HUES64 (cell line): Measurements from ENCODE around the gene PLCB1.

Experiments
- H3K27ac ChIP-seq: 2 replicates; pipeline ENCODE4 v1.7.0; 2013; ENCODE audit warnings: low read depth, low read length, inconsistent platforms
- H3K27me3 ChIP-seq: 2 replicates; pipeline ENCODE4 v1.6.1; 2013; ENCODE audit warnings: mild to moderate bottlenecking, low read length; ENCODE audit not compliant: insufficient read depth
- H3K36me3 ChIP-seq: 2 replicates; pipeline ENCODE4 v1.6.1; 2013; ENCODE audit warnings: mild to moderate bottlenecking, low read length; ENCODE audit not compliant: insufficient read depth
- H3K4me1 ChIP-seq: 2 replicates; pipeline ENCODE4 v1.6.1; 2013; ENCODE audit warnings: mild to moderate bottlenecking, low read length, moderate library complexity; ENCODE audit not compliant: insufficient read depth
- H3K4me3 ChIP-seq: 2 replicates; pipeline ENCODE4 v1.5.1; 2013; ENCODE audit warnings: mild to moderate bottlenecking, low read length, moderate library complexity
- H3K9ac ChIP-seq: 2 replicates; pipeline ENCODE4 v1.6.1; 2013; ENCODE audit warnings: mild to moderate bottlenecking, low read depth, low read length
- H3K9me3 ChIP-seq: 2 replicates; pipeline ENCODE4 v1.6.1; 2013; ENCODE audit warnings: low read depth, low read length; ENCODE audit not compliant: insufficient read depth
- WGBS: fragments of 150-250, 120-280 bp; methylation state at CpG from one replicate; pipeline ENCODE4 v1.1.7; 2013; ENCODE audit warnings: missing lambda C conversion rate; 5-methylcytosine and 5-hydroxymethylcytosine counted together

Gene PLCB1

DNA sequence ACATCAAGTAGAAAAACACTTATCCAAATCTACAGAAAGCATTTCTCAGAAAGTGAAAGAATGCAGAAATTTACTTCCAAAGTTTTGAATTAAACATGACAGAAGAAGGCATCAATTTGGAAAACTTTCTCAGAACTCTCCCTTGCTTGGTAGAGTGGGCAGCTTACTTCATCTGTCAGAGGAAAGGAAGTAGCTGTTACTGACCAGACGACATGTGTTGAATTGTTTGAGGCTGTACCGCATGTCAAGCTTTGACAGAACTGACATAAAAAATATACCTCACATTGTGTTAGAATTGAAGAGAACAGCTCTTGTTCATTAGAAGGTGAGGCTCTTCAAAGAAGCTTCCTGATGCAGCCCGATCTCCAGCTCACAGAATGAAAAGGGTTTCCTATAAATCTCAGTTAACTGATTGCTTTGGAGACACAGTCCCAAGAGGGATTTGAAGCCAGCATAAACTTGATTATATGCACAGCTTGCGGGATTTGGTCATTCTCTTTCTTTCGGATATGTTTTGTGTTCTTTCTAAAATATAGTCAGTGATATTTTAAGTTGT is 190.7 kb downstream of the PLCB1 start:
- Histone ChIP-seq H3K27me3 (no peaks in the 10 kb centered on the region), H3K4me3 (no peak overlapping the region), H3K9ac (no peak overlapping the region), H3K9me3 (no peaks in the 10 kb centered on the region), H3K27ac (no peak overlapping the region), H3K4me1 (no peaks in the 10 kb centered on the region; the same call in 1 of the 2 replicates), H3K36me3 (no peaks in the 10 kb centered on the region)
- WGBS = 92% methylated on average over 4 of the region's 5 CpGs

DNA sequence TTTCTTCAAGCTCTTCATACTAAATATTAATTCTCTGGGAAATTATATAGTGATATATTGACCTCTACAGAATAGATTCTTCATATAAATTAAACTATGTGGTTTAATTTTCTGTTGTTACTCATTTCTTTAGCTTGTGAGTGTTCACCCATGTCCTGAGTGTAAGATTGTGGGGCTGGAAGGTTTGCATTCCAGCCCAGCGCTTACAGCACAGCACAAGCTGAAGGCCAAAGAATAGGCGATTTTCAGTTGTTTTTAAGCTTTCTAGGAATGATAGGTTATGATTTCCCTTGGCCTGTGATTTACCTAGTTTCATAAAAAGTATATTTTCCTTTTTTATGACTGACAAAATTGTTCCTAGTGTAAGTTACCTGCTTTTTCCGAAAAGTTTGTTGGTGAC is 194.1 kb downstream of the PLCB1 start:
- H3K9me3 ChIP-seq = no peaks in the 10 kb centered on the region
- H3K36me3 ChIP-seq = no peaks in the 10 kb centered on the region
- no peak overlapping the region for H3K27ac ChIP-seq
- no peak overlapping the region for H3K9ac ChIP-seq
- H3K4me1 ChIP-seq = no peaks in the 10 kb centered on the region; the same call in 1 of the 2 replicates
- no peak overlapping the region for H3K4me3 ChIP-seq
- 84% methylated on average over 2 of the region's 3 CpGs for WGBS
- H3K27me3 ChIP-seq = no peaks in the 10 kb centered on the region

DNA sequence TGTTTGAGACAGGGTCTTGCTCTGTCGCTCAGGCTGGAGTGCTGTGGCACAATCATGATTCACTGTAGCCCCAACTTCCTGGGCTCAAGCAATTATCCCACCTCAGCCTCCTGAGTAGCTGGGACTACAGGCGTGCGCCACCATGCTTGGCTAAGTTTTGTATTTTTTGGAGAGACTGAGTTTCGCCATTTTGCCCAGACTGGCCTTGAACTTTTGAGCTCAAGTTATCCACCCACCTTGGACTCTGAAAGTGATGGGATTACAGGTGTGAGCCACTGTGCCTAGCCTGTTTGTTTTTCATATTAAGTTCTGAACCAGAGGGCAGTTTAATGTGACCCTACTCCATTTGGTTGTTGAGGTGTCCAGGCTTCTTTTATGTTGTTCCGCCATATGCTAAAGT is 194.8 kb downstream of the PLCB1 start:
- Histone ChIP-seq H3K27ac (no peak overlapping the region), H3K27me3 (no peaks in the 10 kb centered on the region), H3K9me3 (no peaks in the 10 kb centered on the region), H3K36me3 (no peaks in the 10 kb centered on the region), H3K4me1 (no peaks in the 10 kb centered on the region; the same call in 1 of the 2 replicates), H3K4me3 (no peak overlapping the region), H3K9ac (no peak overlapping the region)
- 96% methylated on average over 5 of the region's 5 CpGs for WGBS

DNA sequence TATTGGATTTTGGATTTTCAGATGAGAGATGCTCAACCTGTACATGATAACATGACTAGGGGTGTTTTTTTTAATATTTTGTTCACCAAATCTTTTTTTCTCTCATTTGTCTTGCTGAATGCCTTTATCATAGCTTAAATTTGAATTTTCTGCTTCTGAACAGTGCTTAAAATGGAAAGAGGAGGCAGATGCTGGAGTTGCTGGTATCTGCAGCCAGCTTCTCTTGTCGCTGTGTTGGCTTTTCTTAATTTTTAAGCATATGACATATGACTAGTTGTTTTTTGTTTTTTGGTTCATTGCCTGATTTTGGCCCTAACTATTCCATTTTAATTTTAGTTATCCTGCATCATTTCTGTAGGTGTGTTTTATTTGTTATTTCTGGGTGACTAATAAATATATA is 196.1 kb downstream of the PLCB1 start:
- H3K27me3 ChIP-seq = no peaks in the 10 kb centered on the region
- WGBS = 100% methylated on average over 1 of the region's 1 CpG
- no peaks in the 10 kb centered on the region; the same call in 1 of the 2 replicates for H3K4me1 ChIP-seq

DNA sequence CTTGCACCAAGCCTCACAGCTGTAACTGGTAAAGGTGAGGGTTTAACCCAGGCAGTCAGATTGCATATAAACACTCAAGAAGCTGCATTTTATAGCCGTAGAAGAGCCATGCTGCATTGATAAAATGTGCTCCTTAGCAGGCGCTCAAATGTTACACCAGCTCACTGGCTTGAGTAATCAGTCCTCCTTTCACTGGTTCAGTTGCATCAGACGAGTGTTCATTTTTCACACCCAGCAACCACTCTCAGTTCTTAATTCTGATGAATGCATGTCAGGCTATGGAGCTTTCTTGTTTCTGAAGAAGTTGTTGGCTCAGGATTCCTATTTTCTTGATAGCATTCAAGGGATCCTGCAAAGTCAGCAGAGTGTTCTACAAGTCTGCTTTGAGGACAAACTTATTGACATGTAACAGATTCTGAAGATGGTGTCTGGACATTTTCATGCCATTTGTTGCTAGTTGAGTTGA is 198.3 kb downstream of the PLCB1 start:
- H3K27me3 ChIP-seq = no peaks in the 10 kb centered on the region
- WGBS = 90% methylated on average over 3 of the region's 3 CpGs
- no peaks in the 10 kb centered on the region for H3K36me3 ChIP-seq
- no peak overlapping the region for H3K9ac ChIP-seq
- H3K4me1 ChIP-seq = no peaks in the 10 kb centered on the region; the same call in 1 of the 2 replicates
- no peaks in the 10 kb centered on the region for H3K9me3 ChIP-seq
- H3K4me3 ChIP-seq = no peak overlapping the region
- H3K27ac ChIP-seq = no peak overlapping the region

More for the DNA sequence above, 196.1 kb downstream of the PLCB1 start:
- H3K9ac ChIP-seq = no peak overlapping the region
- no peaks in the 10 kb centered on the region for H3K9me3 ChIP-seq
- H3K4me3 ChIP-seq = no peak overlapping the region
- no peak overlapping the region for H3K27ac ChIP-seq
- H3K36me3 ChIP-seq = no peaks in the 10 kb centered on the region

DNA sequence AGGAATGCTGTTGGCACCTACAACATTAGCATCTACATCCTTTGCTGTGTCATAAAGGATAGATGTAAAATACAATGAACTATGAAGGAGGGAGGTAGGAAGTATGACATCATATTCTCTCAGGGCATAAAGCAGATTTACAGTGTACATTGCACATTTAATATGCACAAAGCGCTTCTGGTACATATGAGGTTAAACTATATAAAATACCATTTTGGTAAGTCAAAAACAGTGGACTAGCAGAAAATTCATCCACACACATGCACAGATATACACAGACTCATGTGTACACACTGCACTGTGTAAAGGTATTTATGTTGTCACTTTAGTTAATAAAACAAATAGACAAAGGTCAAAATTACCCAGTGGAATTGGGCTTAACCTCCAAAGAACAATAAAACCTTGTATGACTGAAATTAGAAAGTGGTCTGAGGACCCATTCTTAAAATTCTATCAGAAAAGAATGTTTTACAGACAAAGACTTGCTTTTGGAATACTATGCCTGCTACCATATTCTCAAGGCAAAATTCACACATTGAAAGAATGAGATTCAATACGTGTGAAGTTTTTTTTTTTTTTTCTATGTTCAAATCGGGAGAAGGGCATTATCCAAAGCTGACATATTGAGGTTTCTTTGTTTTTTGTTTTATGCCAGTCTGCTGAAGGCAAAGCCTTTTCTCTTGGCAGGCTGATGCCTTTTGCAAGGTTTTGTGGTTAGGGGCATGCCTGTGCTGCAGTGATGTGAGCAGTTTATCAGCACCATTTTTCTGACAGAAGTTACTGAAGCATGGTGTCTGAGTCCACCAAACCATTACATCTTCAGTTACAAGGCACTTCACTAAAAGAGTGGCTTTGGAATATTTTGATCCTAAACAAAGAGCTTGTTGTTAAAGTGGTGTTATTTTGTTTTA is 199.0 kb downstream of the PLCB1 start:
- H3K27me3 ChIP-seq = no peaks in the 10 kb centered on the region
- no peak overlapping the region for H3K9ac ChIP-seq
- H3K4me1 ChIP-seq = peaks cover 3% of the 10 kb centered on the region
- WGBS = 97% methylated on average over 2 of the region's 3 CpGs
- H3K4me3 ChIP-seq = no peak overlapping the region
- H3K27ac ChIP-seq = no peak overlapping the region
- no peaks in the 10 kb centered on the region for H3K9me3 ChIP-seq
- no peaks in the 10 kb centered on the region for H3K36me3 ChIP-seq

DNA sequence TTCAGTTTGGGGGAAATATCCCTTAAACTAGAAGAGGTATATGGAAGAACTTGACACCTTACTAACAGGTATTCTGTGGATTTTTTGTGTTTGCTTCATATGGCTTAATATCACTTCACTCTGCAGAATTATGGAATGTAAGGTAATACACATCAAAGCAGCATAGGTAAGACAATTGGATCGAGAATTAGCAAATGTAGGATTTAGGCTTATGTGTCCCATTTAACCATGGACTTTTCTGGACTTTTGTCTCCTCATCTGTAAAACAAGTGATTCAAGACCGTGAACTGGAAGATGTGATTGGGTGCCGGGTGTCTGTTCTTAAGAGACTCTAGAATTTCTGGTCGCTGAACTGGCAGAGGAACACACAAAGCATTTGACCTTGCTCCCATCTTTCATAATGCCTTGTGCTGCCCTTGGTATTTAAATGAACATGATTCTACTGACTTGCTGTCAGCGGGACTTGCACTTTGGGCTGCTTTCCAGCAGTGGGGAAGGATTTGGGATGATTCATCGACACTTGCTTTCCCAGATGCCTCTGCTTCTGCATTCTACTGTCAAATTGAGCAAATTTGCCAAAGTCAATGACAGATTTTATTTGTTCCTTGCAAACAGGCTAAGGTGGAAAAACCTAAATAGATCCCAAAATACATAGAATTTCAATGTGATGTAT is 199.8 kb downstream of the PLCB1 start:
- no peak overlapping the region for H3K9ac ChIP-seq
- WGBS = 93% methylated on average over 6 of the region's 6 CpGs
- no peak overlapping the region for H3K27ac ChIP-seq
- H3K4me1 ChIP-seq = peaks cover 11% of the 10 kb centered on the region
- H3K36me3 ChIP-seq = no peaks in the 10 kb centered on the region
- no peaks in the 10 kb centered on the region for H3K27me3 ChIP-seq
- H3K4me3 ChIP-seq = no peak overlapping the region
- H3K9me3 ChIP-seq = no peaks in the 10 kb centered on the region

DNA sequence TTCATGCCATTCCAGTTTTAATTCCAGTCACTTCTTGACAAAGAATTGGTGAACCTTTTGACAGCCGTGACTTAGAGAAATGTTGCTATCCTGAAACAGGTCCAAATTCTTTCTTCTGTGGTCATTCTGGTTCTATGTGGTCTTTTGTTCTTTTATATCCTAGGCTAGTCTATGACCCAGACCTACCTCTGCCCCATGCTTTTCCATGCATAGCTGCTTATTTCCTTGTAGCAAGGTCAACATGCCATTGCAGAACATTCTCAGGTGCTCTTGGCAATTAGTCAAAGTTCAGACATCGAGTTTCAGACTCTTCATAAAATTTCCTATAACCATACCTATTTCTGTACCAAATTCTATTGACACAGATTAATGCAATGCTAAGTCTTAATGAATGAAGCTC is 202.6 kb downstream of the PLCB1 start:
- Histone ChIP-seq H3K27me3 (no peaks in the 10 kb centered on the region), H3K9me3 (no peaks in the 10 kb centered on the region), H3K4me3 (no peak overlapping the region), H3K36me3 (no peaks in the 10 kb centered on the region), H3K9ac (no peak overlapping the region), H3K4me1 (peaks cover 11% of the 10 kb centered on the region), H3K27ac (no peak overlapping the region)
- WGBS = 95% methylated on average over 2 of the region's 2 CpGs

DNA sequence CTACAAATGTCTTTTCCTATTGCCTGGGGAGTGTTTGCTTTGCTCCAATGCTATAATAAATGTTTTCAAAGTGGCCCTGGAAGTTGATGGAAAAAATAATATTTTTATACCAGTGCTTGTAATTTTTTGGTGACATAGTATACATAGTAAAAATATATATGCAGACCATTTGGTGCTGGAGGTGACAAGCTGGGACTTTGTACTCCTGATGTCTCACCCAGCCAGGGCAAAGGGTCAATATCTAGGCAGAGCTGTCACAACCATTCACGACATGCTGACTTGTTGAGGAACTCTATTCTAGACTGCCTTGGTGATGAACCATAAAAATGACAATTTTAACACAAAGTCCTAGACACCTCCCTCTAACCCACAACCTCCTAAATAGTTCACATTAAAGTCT is 203.0 kb downstream of the PLCB1 start:
- Histone ChIP-seq H3K9me3 (no peaks in the 10 kb centered on the region), H3K27me3 (no peaks in the 10 kb centered on the region), H3K9ac (no peak overlapping the region), H3K27ac (no peak overlapping the region), H3K36me3 (no peaks in the 10 kb centered on the region), H3K4me3 (no peak overlapping the region), H3K4me1 (peaks cover 11% of the 10 kb centered on the region)
- 79% methylated on average over 1 of the region's 1 CpG for WGBS

DNA sequence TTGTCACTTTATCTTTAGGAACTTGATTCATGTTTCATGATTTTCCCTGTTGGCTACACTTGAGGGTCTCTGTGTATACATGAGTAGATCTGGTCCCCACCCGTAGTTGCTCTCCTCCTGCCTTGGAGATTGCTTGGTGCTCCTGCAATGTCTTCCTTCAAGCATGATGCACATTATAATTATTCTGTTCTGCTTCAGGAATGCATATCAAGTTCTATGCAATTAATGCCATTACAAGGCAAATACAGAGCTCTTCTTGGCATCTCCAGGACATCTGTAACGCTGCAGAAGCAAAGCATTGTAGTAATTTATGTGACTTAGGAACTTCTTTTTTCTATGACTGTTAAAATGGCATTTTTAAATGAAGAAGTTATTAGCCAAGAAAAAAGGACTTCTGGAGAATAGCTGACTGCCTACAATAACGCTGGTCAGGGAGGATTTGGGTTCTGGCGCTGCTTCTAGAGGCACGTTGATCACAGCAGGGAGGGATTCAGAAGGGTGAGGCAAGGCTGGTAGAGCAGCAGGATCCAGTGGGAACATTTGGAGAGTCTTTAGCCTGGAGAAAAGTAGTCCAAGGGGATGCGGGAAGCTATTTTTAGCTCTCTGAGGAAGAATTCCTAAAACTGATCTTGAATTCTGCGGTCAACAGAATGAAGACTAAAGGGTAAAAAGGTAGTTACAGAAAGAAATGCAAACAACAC is 203.6 kb downstream of the PLCB1 start:
- 89% methylated on average over 7 of the region's 7 CpGs for WGBS
- H3K4me1 ChIP-seq = peaks cover 11% of the 10 kb centered on the region
- H3K36me3 ChIP-seq = no peaks in the 10 kb centered on the region
- H3K27ac ChIP-seq = no peak overlapping the region
- no peaks in the 10 kb centered on the region for H3K27me3 ChIP-seq
- H3K9me3 ChIP-seq = no peaks in the 10 kb centered on the region
- H3K4me3 ChIP-seq = no peak overlapping the region
- H3K9ac ChIP-seq = no peak overlapping the region

DNA sequence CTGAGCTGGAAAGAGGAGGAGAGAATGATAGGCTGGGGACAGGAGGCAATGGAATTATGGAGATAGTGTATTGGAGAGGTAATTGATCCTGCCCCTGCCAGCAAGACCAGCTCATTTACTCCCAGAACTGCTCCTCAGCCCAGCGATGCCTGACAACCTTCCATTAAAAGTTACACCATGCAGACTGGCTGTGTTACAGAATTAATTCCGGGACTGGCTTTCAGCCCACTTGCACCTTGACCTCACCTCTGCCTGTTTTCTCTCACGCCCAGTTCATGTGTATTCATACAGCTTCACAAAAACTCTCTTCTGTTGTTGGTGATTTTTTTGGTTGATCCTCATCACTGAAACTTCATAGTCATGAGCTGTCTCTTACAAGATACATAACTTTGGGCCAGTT is 207.3 kb downstream of the PLCB1 start:
- H3K27me3 ChIP-seq = no peaks in the 10 kb centered on the region
- no peak overlapping the region for H3K9ac ChIP-seq
- 93% methylated on average over 3 of the region's 3 CpGs for WGBS
- H3K4me1 ChIP-seq = peaks cover 11% of the 10 kb centered on the region
- no peak overlapping the region for H3K27ac ChIP-seq
- no peak overlapping the region for H3K4me3 ChIP-seq
- no peaks in the 10 kb centered on the region for H3K36me3 ChIP-seq
- H3K9me3 ChIP-seq = no peaks in the 10 kb centered on the region
